Activated CD4-positive, alpha-beta T cell treated with anti-CD3 and anti-CD28 coated beads for 1 hour (primary cell): Measurements from ENCODE around the gene SOWAHB.

ENCODE experiments used
- DNase-seq: peaks from one replicate; pipeline ENCODE4 v3.0.0-alpha.2; 2020

Gene SOWAHB

GRCh38 chr4:76897536-76898384 lies at the start of gene SOWAHB:
TSS of gene SOWAHB (minus strand) at chr4:76898144. CDS start at chr4:76897849, 295 bp downstream.
- no peak for DNase-seq

- DNase-seq = no peak
These were observed 49.4 kb upstream of the SOWAHB start for GRCh38 chr4:76947369-76947768.

- DNase-seq = no peak
These were observed 45.8 kb upstream of the SOWAHB start for GRCh38 chr4:76943790-76944189.

GRCh38 chr4:76943129-76943620 lies 45.2 kb upstream of the SOWAHB start:
- no peak for DNase-seq

GRCh38 chr4:76939184-76939583 lies 41.2 kb upstream of the SOWAHB start:
- DNase-seq = no peak

- DNase-seq = no peak
These were observed 33.8 kb upstream of the SOWAHB start for GRCh38 chr4:76931576-76932276.

- no peak for DNase-seq
These were observed 33.1 kb upstream of the SOWAHB start for GRCh38 chr4:76931087-76931486.

GRCh38 chr4:76930685-76931084 lies 32.7 kb upstream of the SOWAHB start:
- no peak for DNase-seq

GRCh38 chr4:76926841-76927240 lies 28.9 kb upstream of the SOWAHB start:
- DNase-seq = no peak

GRCh38 chr4:76923619-76924357 lies 25.8 kb upstream of the SOWAHB start:
- DNase-seq = no peak

GRCh38 chr4:76920715-76921114 lies 22.8 kb upstream of the SOWAHB start:
- DNase-seq = no peak

- no peak for DNase-seq
These were observed 11.8 kb upstream of the SOWAHB start for GRCh38 chr4:76909711-76910110.

- no peak for DNase-seq
These were observed 7.6 kb upstream of the SOWAHB start for GRCh38 chr4:76905521-76905920.

GRCh38 chr4:76904646-76905190 lies 6.8 kb upstream of the SOWAHB start:
- no peak for DNase-seq

GRCh38 chr4:76902233-76902890 lies 4.4 kb upstream of the SOWAHB start:
- no peak for DNase-seq

- DNase-seq = no peak
These were observed 1.2 kb upstream of the SOWAHB start for GRCh38 chr4:76898949-76899645.

GRCh38 chr4:76898385-76898692 lies 395 bp upstream of the SOWAHB start:
- DNase-seq = no peak

GRCh38 chr4:76896614-76897535 lies 1.1 kb downstream of the SOWAHB start:
- DNase-seq = no peak

- no peak for DNase-seq
These were observed 1.9 kb downstream of the SOWAHB start for GRCh38 chr4:76896048-76896447.

- DNase-seq = no peak
These were observed 2.3 kb downstream of the SOWAHB start for GRCh38 chr4:76895619-76896018.
